ENCODE results near the gene NDUFS6. TPM values are rescaled to one million over a fixed set of nuclear protein-coding genes. Genes with fewer than 3 reads are reported as not detected.

NDUFS6 gene
- total RNA-seq, 1 donor from 2014 or later: 31.0 TPM

DNA sequence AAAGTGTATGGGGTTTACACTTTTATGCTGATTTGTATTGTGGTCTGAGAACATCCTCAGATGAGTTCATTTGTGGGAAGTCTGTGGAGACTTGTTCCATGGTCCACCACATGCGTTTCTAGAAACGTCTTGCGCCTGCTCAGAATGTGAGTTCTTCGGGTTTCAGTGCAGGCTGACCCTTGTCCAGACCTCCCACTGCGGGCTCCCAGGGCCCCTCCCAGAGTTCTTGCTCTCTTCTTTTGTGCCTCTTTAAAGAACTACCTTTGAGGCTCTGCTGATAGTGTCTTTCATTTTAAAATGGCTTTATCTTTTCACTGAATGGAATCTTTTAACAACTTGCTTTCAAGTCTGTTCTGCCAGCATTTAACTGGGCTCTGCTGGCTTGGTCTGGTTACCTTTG, 17.6 kb downstream of the NDUFS6 start:
- Mint-ChIP-seq H3K4me1 (ENCODE audit: unreplicated experiment) (no peaks in the 10 kb centered on the region), H3K27ac (ENCODE audit: unreplicated experiment) (no peak overlapping the region), H3K4me3 (ENCODE audit: unreplicated experiment) (no peak overlapping the region), H3K27me3 (ENCODE audit: unreplicated experiment) (peaks cover 11% of the 10 kb centered on the region), H3K9me3 (ENCODE audit: unreplicated experiment) (no peaks in the 10 kb centered on the region), H3K36me3 (ENCODE audit: low read depth, unreplicated experiment) (peaks cover 59% of the 10 kb centered on the region)
- TF ChIP-seq, protein P1, sequence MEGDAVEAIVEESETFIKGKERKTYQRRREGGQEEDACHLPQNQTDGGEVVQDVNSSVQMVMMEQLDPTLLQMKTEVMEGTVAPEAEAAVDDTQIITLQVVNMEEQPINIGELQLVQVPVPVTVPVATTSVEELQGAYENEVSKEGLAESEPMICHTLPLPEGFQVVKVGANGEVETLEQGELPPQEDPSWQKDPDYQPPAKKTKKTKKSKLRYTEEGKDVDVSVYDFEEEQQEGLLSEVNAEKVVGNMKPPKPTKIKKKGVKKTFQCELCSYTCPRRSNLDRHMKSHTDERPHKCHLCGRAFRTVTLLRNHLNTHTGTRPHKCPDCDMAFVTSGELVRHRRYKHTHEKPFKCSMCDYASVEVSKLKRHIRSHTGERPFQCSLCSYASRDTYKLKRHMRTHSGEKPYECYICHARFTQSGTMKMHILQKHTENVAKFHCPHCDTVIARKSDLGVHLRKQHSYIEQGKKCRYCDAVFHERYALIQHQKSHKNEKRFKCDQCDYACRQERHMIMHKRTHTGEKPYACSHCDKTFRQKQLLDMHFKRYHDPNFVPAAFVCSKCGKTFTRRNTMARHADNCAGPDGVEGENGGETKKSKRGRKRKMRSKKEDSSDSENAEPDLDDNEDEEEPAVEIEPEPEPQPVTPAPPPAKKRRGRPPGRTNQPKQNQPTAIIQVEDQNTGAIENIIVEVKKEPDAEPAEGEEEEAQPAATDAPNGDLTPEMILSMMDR (IDR thresholded peaks at IDR 0.05; ENCODE audit: unreplicated experiment): no peak
- DNase-seq (ENCODE audit: low spot score): no peak

DNA sequence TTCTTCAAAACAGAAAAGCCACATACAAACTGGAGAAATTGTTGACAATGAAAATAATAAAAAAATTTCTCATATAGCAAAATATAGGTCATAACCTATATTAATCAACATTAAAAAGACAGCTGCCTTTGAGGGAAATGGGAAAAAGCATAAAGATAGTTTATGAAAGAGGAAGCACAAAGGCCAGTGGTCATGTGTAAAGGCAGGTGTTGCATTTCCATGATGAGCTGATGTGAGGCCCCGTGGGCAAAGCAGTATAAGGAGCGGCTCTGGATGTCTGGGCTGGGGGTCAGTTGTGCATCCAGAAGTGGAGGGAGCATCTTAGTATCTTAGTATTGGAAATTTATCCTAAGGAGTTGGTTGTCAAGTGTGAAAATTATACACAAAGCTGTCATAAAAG, 18.3 kb downstream of the NDUFS6 start:
- Mint-ChIP-seq H3K4me1 (ENCODE audit: unreplicated experiment) (no peaks in the 10 kb centered on the region), H3K4me3 (ENCODE audit: unreplicated experiment) (no peak overlapping the region), H3K36me3 (ENCODE audit: low read depth, unreplicated experiment) (peaks cover 53% of the 10 kb centered on the region), H3K27ac (ENCODE audit: unreplicated experiment) (no peak overlapping the region), H3K27me3 (ENCODE audit: unreplicated experiment) (peaks cover 11% of the 10 kb centered on the region), H3K9me3 (ENCODE audit: unreplicated experiment) (no peaks in the 10 kb centered on the region)
- TF ChIP-seq, protein P1 (IDR thresholded peaks at IDR 0.05; ENCODE audit: unreplicated experiment): no peak
- no peak for DNase-seq (ENCODE audit: low spot score)

DNA sequence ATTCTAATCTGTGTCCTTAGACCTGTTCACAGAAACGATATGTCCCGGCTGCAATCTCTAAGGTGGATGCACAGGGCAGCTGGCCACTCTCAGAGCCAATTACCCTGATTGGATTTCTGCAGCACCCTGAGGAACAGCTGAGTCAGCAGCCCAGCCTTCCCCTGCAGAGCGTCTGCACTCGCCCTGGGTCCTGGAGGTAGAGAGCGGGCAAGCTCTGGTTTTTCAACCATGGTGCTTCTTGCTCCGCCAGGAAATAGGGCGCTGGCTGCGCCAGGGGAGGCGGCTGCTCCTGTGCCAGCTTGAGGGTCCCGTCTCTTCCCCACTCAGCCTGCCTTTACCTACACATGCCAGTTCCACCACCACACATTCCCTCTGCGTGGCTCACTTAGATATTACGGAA, 19.2 kb downstream of the NDUFS6 start:
- TF ChIP-seq, protein P1 (IDR thresholded peaks at IDR 0.05; ENCODE audit: unreplicated experiment): no peak
- H3K27me3 Mint-ChIP-seq (ENCODE audit: unreplicated experiment): peaks cover 11% of the 10 kb centered on the region
- no peak overlapping the region for H3K27ac Mint-ChIP-seq (ENCODE audit: unreplicated experiment)
- H3K4me1 Mint-ChIP-seq (ENCODE audit: unreplicated experiment): no peaks in the 10 kb centered on the region
- no peak for DNase-seq (ENCODE audit: low spot score)
- H3K9me3 Mint-ChIP-seq (ENCODE audit: unreplicated experiment): no peaks in the 10 kb centered on the region
- peaks cover 48% of the 10 kb centered on the region for H3K36me3 Mint-ChIP-seq (ENCODE audit: low read depth, unreplicated experiment)
- no peak overlapping the region for H3K4me3 Mint-ChIP-seq (ENCODE audit: unreplicated experiment)

GRCh38 chr5:1820926-1821325, 19.7 kb downstream of the NDUFS6 start:
- DNase-seq (ENCODE audit: low spot score): no peak
- Mint-ChIP-seq H3K9me3 (ENCODE audit: unreplicated experiment) (no peaks in the 10 kb centered on the region), H3K27me3 (ENCODE audit: unreplicated experiment) (peaks cover 12% of the 10 kb centered on the region), H3K36me3 (ENCODE audit: low read depth, unreplicated experiment) (peaks cover 42% of the 10 kb centered on the region), H3K27ac (ENCODE audit: unreplicated experiment) (no peak overlapping the region), H3K4me3 (ENCODE audit: unreplicated experiment) (no peak overlapping the region), H3K4me1 (ENCODE audit: unreplicated experiment) (no peaks in the 10 kb centered on the region)
- TF ChIP-seq, protein P1 (IDR thresholded peaks at IDR 0.05; ENCODE audit: unreplicated experiment): no peak

DNA sequence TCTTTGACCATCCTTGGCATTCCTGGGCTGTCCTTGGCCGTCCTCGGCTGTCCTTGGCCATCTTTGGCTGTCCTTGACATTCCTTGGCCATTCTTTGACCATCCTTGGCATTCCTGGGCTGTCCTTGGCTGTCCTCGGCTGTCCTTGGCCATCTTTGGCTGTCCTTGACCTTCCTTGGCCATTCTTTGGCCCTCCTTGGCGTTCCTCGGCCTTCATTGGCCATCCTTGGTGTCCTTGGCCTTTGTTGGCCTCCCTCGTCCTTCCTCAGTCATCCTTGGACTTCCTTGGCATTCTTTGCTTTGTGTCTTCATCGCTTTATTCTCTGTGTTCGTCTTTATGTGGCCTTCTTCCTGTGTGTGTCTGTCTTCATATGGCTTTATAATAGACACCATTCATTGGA, 20.7 kb downstream of the NDUFS6 start:
- Mint-ChIP-seq H3K27ac (ENCODE audit: unreplicated experiment) (no peak overlapping the region), H3K9me3 (ENCODE audit: unreplicated experiment) (no peaks in the 10 kb centered on the region), H3K27me3 (ENCODE audit: unreplicated experiment) (peaks cover 12% of the 10 kb centered on the region), H3K4me3 (ENCODE audit: unreplicated experiment) (no peak overlapping the region), H3K36me3 (ENCODE audit: low read depth, unreplicated experiment) (peaks cover 34% of the 10 kb centered on the region), H3K4me1 (ENCODE audit: unreplicated experiment) (no peaks in the 10 kb centered on the region)
- TF ChIP-seq, protein P1 (IDR thresholded peaks at IDR 0.05; ENCODE audit: unreplicated experiment): no peak
- no peak for DNase-seq (ENCODE audit: low spot score)

Measured in endothelial cell (in vitro differentiated cells).